K562 (cell line): ENCODE results near the gene URM1. TPM values are rescaled to one million over a fixed set of nuclear protein-coding genes. Genes with fewer than 3 reads are reported as not detected.

Experiments
- ATAC-seq: fragments of 200-7000 bp; cut with Tn5 transposase; 3 replicates; pipeline ENCODE4 v1.9.1; 2020; ENCODE audit warnings: moderate library complexity
- BruUV-seq: library from RNA; stranded (reverse); fragments of 400-500 nt; replicated peaks from 2 replicates; lab custom pipeline; 2021; lab: Mats Ljungman, UMichigan
- CTCF ChIA-PET: fragments of 300-600 bp; formaldehyde crosslinking; extraction: SDS; loops from one replicate; lab custom pipeline; 2021; ENCODE audit warnings: low intra/inter-chr PET ratio; lab: Yijun Ruan, JAX
- POLR2A ChIA-PET: fragments of 300-600, 350-650 bp; sonication (Branson Sonifier 250); formaldehyde crosslinking; extraction: SDS; loops from one replicate; lab custom pipeline; 2021; ENCODE audit warnings: antibody characterized with exemption, inconsistent platforms; lab: Yijun Ruan, JAX
- DNase-seq, 4 experiments: peaks; one replicate each; pipeline versions ENCODE4 v3.0.0 to v3.0.0-alpha.2; 2011 to 2018; ENCODE audit warnings: low spot score in 3 of 4, mixed read lengths in 3 of 4; ENCODE audit errors: extremely low read depth in 1 of 4
- FAIRE-seq: peaks from 2 replicates; lab custom pipeline; 2011; peaks lifted over from hg19 to GRCh38; lab: Jason Lieb, UNC
- H2AFZ ChIP-seq: 2 replicates; pipeline ENCODE4 v1.6.0; 2011; ENCODE audit warnings: low read depth, low read length, control low read depth, inconsistent platforms
- H3K27ac ChIP-seq: fragments of 200-600 bp; 3 replicates; pipeline ENCODE4 v1.8.0; 2011; ENCODE audit warnings: low read depth, mild to moderate bottlenecking, control low read depth, inconsistent platforms, low read length, moderate library complexity, mixed read lengths; ENCODE audit errors: extremely low read depth
- H3K27me3 ChIP-seq, 2 experiments: fragments of 300-600 bp in 1 of 2; 2 replicates in 1 of 2; 3 replicates in 1 of 2; pipeline versions ENCODE4 v1.6.0 to v1.8.0; 2011; ENCODE audit warnings: inconsistent platforms in 2 of 2, low read length in 2 of 2, mild to moderate bottlenecking in 1 of 2, mixed read lengths in 1 of 2, moderate library complexity in 1 of 2; ENCODE audit not compliant: control insufficient read depth in 2 of 2, insufficient read depth in 2 of 2
- H3K36me3 ChIP-seq: fragments of 300-600 bp; 3 replicates; pipeline ENCODE4 v1.8.0; 2011; ENCODE audit warnings: mild to moderate bottlenecking, low read length, inconsistent platforms; ENCODE audit not compliant: control insufficient read depth, insufficient read depth
- H3K4me1 ChIP-seq, 2 experiments: fragments of 200-600 bp in 1 of 2; replicated peaks in 1 of 2; 2 replicates in 1 of 2; 3 replicates in 1 of 2; pipeline versions ENCODE4 v1.5.1 to v1.8.0; 2011; ENCODE audit warnings: inconsistent platforms in 2 of 2, low read length in 2 of 2, mild to moderate bottlenecking in 1 of 2, mixed read lengths in 1 of 2, moderate library complexity in 1 of 2; ENCODE audit not compliant: control insufficient read depth in 2 of 2, insufficient read depth in 2 of 2
- H3K4me2 ChIP-seq: 2 replicates; pipeline ENCODE4 v1.6.1; 2011; ENCODE audit warnings: low read length, control low read depth, inconsistent platforms, mixed read lengths; ENCODE audit not compliant: insufficient read depth
- H3K4me3 ChIP-seq: fragments of 200-600 bp; sonication (generic), shearing (Covaris generic); 2 replicates; pipeline ENCODE4 v1.5.1; 2016; ENCODE audit warnings: control low read depth, inconsistent platforms
- H3K79me2 ChIP-seq: fragments of 200-600 bp; 3 replicates; pipeline ENCODE4 v1.8.0; 2011; ENCODE audit warnings: low read length, inconsistent platforms; ENCODE audit not compliant: control insufficient read depth, insufficient read depth
- H3K9ac ChIP-seq, 2 experiments: 2 replicates each; pipeline versions ENCODE4 v1.6.0 to v1.6.1; 2011; ENCODE audit warnings: low read depth in 2 of 2, low read length in 2 of 2, control low read depth in 1 of 2, inconsistent platforms in 1 of 2, mild to moderate bottlenecking in 1 of 2, mixed read lengths in 1 of 2; ENCODE audit not compliant: insufficient read depth in 1 of 2
- H3K9me1 ChIP-seq: one replicate; pipeline ENCODE4 v1.6.0; 2011; ENCODE audit warnings: inconsistent platforms, mild to moderate bottlenecking, low read length, moderate library complexity; ENCODE audit not compliant: control insufficient read depth, insufficient read depth
- H3K9me3 ChIP-seq: replicated peaks from 2 replicates; pipeline ENCODE4 v1.5.1; 2011; ENCODE audit warnings: low read depth, low read length, inconsistent platforms; ENCODE audit not compliant: control insufficient read depth, insufficient read depth
- H4K20me1 ChIP-seq: replicated peaks from 2 replicates; pipeline ENCODE4 v1.6.1; 2011; ENCODE audit warnings: low read length, inconsistent platforms, mixed read lengths; ENCODE audit not compliant: control insufficient read depth, insufficient read depth
- BACH1 ChIP-seq: fragments of 200-800 bp; sonication (Bioruptor generic); IDR thresholded peaks from 2 replicates; pipeline ENCODE4 v1.6.1; 2016; ENCODE audit warnings: missing genetic modification characterization, missing compliant biosample characterization
- BCOR ChIP-seq: fragments of 450-650 bp; IDR thresholded peaks from 2 replicates; pipeline ENCODE4 v1.6.1; 2016
- BHLHE40 ChIP-seq: IDR thresholded peaks from 2 replicates; pipeline ENCODE4 v1.6.1; 2011; ENCODE audit warnings: low read length, improper control_type of control experiment
- CHD1 ChIP-seq: fragments of 200-600 bp; sonication (generic); IDR thresholded peaks from one replicate; pipeline ENCODE4 v1.6.1; 2012; ENCODE audit warnings: mild to moderate bottlenecking, moderate library complexity, low read length, inconsistent platforms
- ELF2 ChIP-seq: fragments of 250-450 bp; sonication (Bioruptor Pico); IDR thresholded peaks from 2 replicates; pipeline ENCODE4 v1.5.0; 2021; ENCODE audit warnings: mild to moderate bottlenecking
- ETV6 ChIP-seq, 3 experiments: fragments of 150-350 bp in 1 of 3; sonication (generic) in 1 of 3; formaldehyde crosslinking in 1 of 3; IDR thresholded peaks; 2 replicates each; pipeline versions ENCODE4 v1.6.1 to v1.8.0; 2014 to 2022; ENCODE audit warnings: borderline replicate concordance in 2 of 3, low read depth in 2 of 3, antibody characterized with exemption in 1 of 3, low read length in 1 of 3, mild to moderate bottlenecking in 1 of 3, missing genetic modification reagents in 1 of 3
- FOSL1 ChIP-seq: fragments of 200-800 bp; sonication (Bioruptor generic); conservative IDR thresholded peaks from 2 replicates; pipeline ENCODE4 v1.6.1; 2016; ENCODE audit warnings: missing genetic modification characterization, missing compliant biosample characterization
- HDAC8 ChIP-seq: fragments of 450-650 bp; IDR thresholded peaks from 2 replicates; pipeline ENCODE4 v1.6.1; 2016; ENCODE audit warnings: mild to moderate bottlenecking, missing genetic modification characterization, moderate library complexity, missing compliant biosample characterization
- HIVEP1 ChIP-seq: fragments of 250-450 bp; sonication (Bioruptor Pico); IDR thresholded peaks from 2 replicates; pipeline ENCODE4 v1.4.0; 2020; ENCODE audit warnings: mild to moderate bottlenecking
- LARP7 ChIP-seq: fragments of 450-650 bp; IDR thresholded peaks from 2 replicates; pipeline ENCODE4 v1.6.1; 2016
- MIER1 ChIP-seq: fragments of 450-650 bp; IDR thresholded peaks from 2 replicates; pipeline ENCODE4 v1.6.1; 2016; ENCODE audit warnings: antibody characterized with exemption, mild to moderate bottlenecking, low read depth
- MYBL2 ChIP-seq, 2 experiments: fragments of 450-650 bp in 1 of 2; sonication (generic) in 1 of 2; formaldehyde crosslinking in 1 of 2; IDR thresholded peaks; 2 replicates each; pipeline versions ENCODE4 v1.6.1 to v1.8.1; 2017 to 2022; ENCODE audit warnings: borderline replicate concordance in 1 of 2, inconsistent platforms in 1 of 2, low read depth in 1 of 2, mild to moderate bottlenecking in 1 of 2, missing genetic modification reagents in 1 of 2, moderate library complexity in 1 of 2
- NBN ChIP-seq: fragments of 450-650 bp; IDR thresholded peaks from 2 replicates; pipeline ENCODE4 v1.6.1; 2016; ENCODE audit warnings: low read depth, mild to moderate bottlenecking
- NR3C1 ChIP-seq: sonication (generic); formaldehyde crosslinking; IDR thresholded peaks from 2 replicates; pipeline ENCODE4 v1.8.1; 2022; ENCODE audit warnings: missing genetic modification reagents
- NUFIP1 ChIP-seq: fragments of 450-650 bp; IDR thresholded peaks from 2 replicates; pipeline ENCODE4 v1.6.1; 2018; ENCODE audit not compliant: partially characterized antibody
- PHF21A ChIP-seq: fragments of 450-650 bp; IDR thresholded peaks from 2 replicates; pipeline ENCODE4 v1.6.1; 2017; ENCODE audit warnings: low read depth, borderline replicate concordance
- RBFOX2 ChIP-seq: fragments of 200-400 bp; formaldehyde crosslinking; IDR thresholded peaks from 2 replicates; pipeline ENCODE4 v1.6.1; 2017; ENCODE audit warnings: low read depth, mild to moderate bottlenecking, low read length, moderate library complexity
- SMARCE1 ChIP-seq: fragments of 450-650 bp; IDR thresholded peaks from 2 replicates; pipeline ENCODE4 v1.7.1; 2016; ENCODE audit warnings: mild to moderate bottlenecking
- SRF ChIP-seq, 2 experiments: fragments of 250-450, 450-650 bp in 1 of 2; sonication (Bioruptor Pico) in 1 of 2; sonication (generic) in 1 of 2; formaldehyde crosslinking; IDR thresholded peaks; 2 replicates each; pipeline versions ENCODE4 v1.5.0 to v1.5.1; 2020 to 2022; ENCODE audit warnings: mild to moderate bottlenecking in 1 of 2, missing genetic modification reagents in 1 of 2
- TOE1 ChIP-seq, 2 experiments: fragments of 450-650 bp in 1 of 2; sonication (generic) in 1 of 2; formaldehyde crosslinking in 1 of 2; IDR thresholded peaks; 2 replicates each; pipeline versions ENCODE4 v1.7.1 to v1.8.0; 2016 to 2022; ENCODE audit warnings: borderline replicate concordance in 2 of 2, mild to moderate bottlenecking in 2 of 2, antibody characterized with exemption in 1 of 2, inconsistent platforms in 1 of 2, low read depth in 1 of 2, missing genetic modification reagents in 1 of 2, moderate library complexity in 1 of 2
- TSC22D4 ChIP-seq: fragments of 450-650 bp; IDR thresholded peaks from 2 replicates; pipeline ENCODE4 v1.6.1; 2016; ENCODE audit warnings: missing genetic modification characterization, missing biosample characterization, control low read depth
- ZNF384 ChIP-seq: IDR thresholded peaks from 2 replicates; pipeline ENCODE4 v1.6.1; 2012; ENCODE audit warnings: low read depth, low read length, improper control_type of control experiment
- ZNF444 ChIP-seq: fragments of 250-450 bp; sonication (Bioruptor Pico); IDR thresholded peaks from 2 replicates; pipeline ENCODE4 v1.4.0; 2020; ENCODE audit warnings: mild to moderate bottlenecking, moderate library complexity
- ZSCAN32 ChIP-seq: fragments of 450-650 bp; formaldehyde crosslinking; IDR thresholded peaks from 2 replicates; pipeline ENCODE4 v1.4.0; 2020; ENCODE audit warnings: mild to moderate bottlenecking, moderate library complexity
- WGBS: fragments of 100-300 bp; shearing (Covaris generic); methylation state at CpG from one replicate; pipeline ENCODE4 v1.1.6; 2016; ENCODE audit warnings: low coverage, mixed read lengths; ENCODE audit not compliant: insufficient coverage; ENCODE audit errors: missing lambda C conversion rate; 5-methylcytosine and 5-hydroxymethylcytosine counted together
- in situ Hi-C: fragments of 300-500 bp; cut with MboI; formaldehyde crosslinking; loops from 4 replicates; pipeline ENCODE4 v1.15.0; 2018; ENCODE audit warnings: inconsistent platforms, mixed read lengths
- intact Hi-C: fragments of 100-400 bp; cut with micrococcal nuclease; formaldehyde crosslinking; loops from 2 replicates; pipeline ENCODE4 v1.14.2; 2022
- polyA plus RNA-seq, 8 experiments: library from polyadenylated mRNA; depleted of rRNA in 4 of 8; stranded (reverse) in 5 of 8; unstranded in 3 of 8; fragments of >200 nt; fragmentation: Nextera tagmentation in 2 of 8; fragmentation: Illumina TruSeq in 1 of 8; extraction: Ambion mirVana in 2 of 8; extraction: Trizol in 1 of 8; gene quantifications; 2 replicates each; pipeline versions ENCODE4 v1.2.1 to v1.2.3, GENCODE V29; 2011 to 2014; ENCODE audit warnings: inconsistent platforms in 1 of 8, missing spikeins in 1 of 8
- total RNA-seq, 7 experiments: library from RNA; depleted of rRNA in 6 of 7; stranded (reverse); fragments of >200 nt in 6 of 7; fragmentation: Illumina TruSeq in 2 of 7; extraction: Trizol in 2 of 7; gene quantifications; 2 replicates each; pipeline versions ENCODE4 v1.2.1 to v1.2.3, GENCODE V29; 2011 to 2021; ENCODE audit warnings: low replicate concordance in 1 of 7

The URM1 gene
- total and polyA plus RNA-seq, 9 of the 15 experiments (the other 6 are each of a cell fraction or from before 2014, with no cell fraction given): 10.1 to 88.9 (median 53.3) TPM

DNA sequence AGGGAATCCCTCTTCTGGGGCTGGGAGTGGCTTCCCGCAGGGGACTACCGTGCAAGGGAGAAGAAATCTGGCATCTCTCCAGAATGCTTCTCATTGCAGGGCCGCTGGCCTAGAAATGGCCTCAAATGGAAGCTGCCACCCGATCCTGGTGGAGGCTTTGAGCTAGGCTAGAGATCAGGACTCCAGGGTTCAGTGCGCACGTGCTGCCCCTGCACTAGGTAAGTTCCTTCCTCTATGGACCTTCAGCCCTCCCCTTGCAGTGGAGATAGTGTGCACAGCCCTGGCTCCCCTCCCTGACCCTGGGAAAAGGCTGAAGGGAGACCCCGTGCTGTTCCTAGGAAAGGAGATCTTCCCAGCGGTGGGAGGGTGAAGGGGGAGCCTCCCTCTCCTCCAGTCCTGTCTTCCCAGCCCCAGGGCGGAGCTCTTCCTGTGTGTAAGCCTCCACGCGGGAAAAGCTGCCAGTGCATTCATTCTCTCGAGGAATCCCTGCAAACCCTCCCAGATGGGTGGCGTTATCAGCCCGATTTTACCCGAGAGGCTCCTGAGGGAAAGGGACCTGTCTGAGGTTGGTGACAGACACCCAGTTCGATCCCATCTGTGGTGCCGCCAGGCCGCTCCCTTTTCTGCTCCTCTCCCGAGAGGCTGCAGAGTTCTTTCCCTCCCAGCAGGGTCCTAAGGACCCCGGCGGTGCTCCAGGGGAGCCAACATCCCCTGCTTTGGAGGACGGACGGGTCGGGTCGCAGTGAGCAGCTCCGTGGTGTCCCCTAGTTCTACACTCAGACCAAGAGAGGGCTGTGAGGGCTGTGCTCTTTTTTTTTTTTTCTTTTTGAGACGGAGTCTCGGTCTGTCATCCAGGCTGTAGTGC, 48.1 kb downstream of the URM1 start:
- no peaks in the 10 kb centered on the region for H3K9me1 ChIP-seq
- intact Hi-C loops: loop anchor here (10.0 kb wide), 1 partner anchor 196 kb away; no protein-coding TSS in a partner anchor
- ATAC-seq (no peak), FAIRE-seq (no peak), DNase-seq (peak in 1 of 4 experiments; percentile 44)
- peak overlapping the region; percentile 99 for H2AFZ ChIP-seq
- H3K4me1 ChIP-seq: peaks cover 23 to 56% of the 10 kb centered on the region in 2 experiments; a peak in 4 of 5 replicates
- peak overlapping the region; percentile 81; the same call in 1 of the 2 replicates for H3K4me2 ChIP-seq
- no peak overlapping the region for H3K27ac ChIP-seq
- ChIA-PET CTCF (no interaction called here), POLR2A (interaction anchor here (0.6 to 2.0 kb wide), 5 partner anchors 9 to 524 kb away, joined by 3 to 12 read pairs (median 3); no protein-coding TSS in a partner anchor)
- no peaks in the 10 kb centered on the region for H4K20me1 ChIP-seq
- H3K9ac ChIP-seq: peak overlapping the region; percentile 59 to 98
- H3K36me3 ChIP-seq: 0 out of 3 replicates have a peak, but pooled peaks cover 6% of the 10 kb centered on the region
- no peaks in the 10 kb centered on the region for H3K9me3 ChIP-seq
- H3K4me3 ChIP-seq: peak overlapping the region; percentile 94; the same call in 1 of the 2 replicates
- H3K27me3 ChIP-seq: no peaks in the 10 kb centered on the region
- peaks cover 8% of the 10 kb centered on the region; the same call in 1 of the 3 replicates for H3K79me2 ChIP-seq
- WGBS: 32% methylated on average over 23 of the region's 28 CpGs
- BruUV-seq: no TSS peak
- in situ Hi-C loops: no loop called here
- TF ChIP-seq NBN (no peak), TOE1 (IDR thresholded peaks at IDR 0.05; ENCODE audit: borderline replicate concordance) (no peak), TOE1 (CRISPR knock-in tag; IDR thresholded peaks at IDR 0.05; ENCODE audit: borderline replicate concordance, low read depth) (0 out of 2 replicates have a peak, but pooled peaks have one; percentile 32), ETV6 (IDR thresholded peaks at IDR 0.05; ENCODE audit: borderline replicate concordance in 1 of 2, low read depth in 2 of 2, low read length in 1 of 2) (no peak), ETV6 (CRISPR knock-in tag; IDR thresholded peaks at IDR 0.05; ENCODE audit: borderline replicate concordance) (no peak), LARP7 (no peak), RBFOX2 (no peak), SMARCE1 (no peak), ELF2 (no peak), MYBL2 (IDR thresholded peaks at IDR 0.05; ENCODE audit: low read depth) (no peak), MYBL2 (CRISPR knock-in tag; IDR thresholded peaks at IDR 0.05; ENCODE audit: borderline replicate concordance) (no peak), ZNF444 (CRISPR knock-in tag) (no peak), BHLHE40 (peak; percentile 59), MIER1 (no peak), BCOR (no peak), NUFIP1 (no peak), FOSL1 (tag) (no peak), SRF (CRISPR knock-in tag; IDR thresholded peaks at IDR 0.05) (no peak), PHF21A (no peak), CHD1 (peak; percentile 9), TSC22D4 (tag) (no peak), NR3C1 (CRISPR knock-in tag) (no peak), HDAC8 (tag) (no peak), ZNF384 (no peak), ZSCAN32 (CRISPR knock-in tag) (no peak), BACH1 (tag) (no peak), HIVEP1 (CRISPR knock-in tag) (no peak)
